RWPE2 (cell line): ENCODE data around the gene KLF15.
A peak's percentile ranks its signal among the peaks of the same experiment; 100 is the strongest.

Experiments used
- ATAC-seq: fragments of 200-7000 bp; cut with Tn5 transposase; 3 replicates; pipeline ENCODE4 v1.9.1; 2021; ENCODE audit warnings: low read depth
- DNase-seq: peaks from one replicate; pipeline ENCODE4 v3.0.0-alpha.2; 2020; ENCODE audit warnings: low spot score
- H3K27ac ChIP-seq: fragments of 450-650 bp; 2 replicates; pipeline ENCODE4 v1.5.1; 2017; ENCODE audit warnings: mild to moderate bottlenecking; ENCODE audit not compliant: poor library complexity, severe bottlenecking
- H3K27me3 ChIP-seq: fragments of 250-450 bp; sonication (Bioruptor Pico); 2 replicates; pipeline ENCODE4 v1.5.1; 2021; ENCODE audit warnings: mild to moderate bottlenecking, moderate library complexity; ENCODE audit not compliant: insufficient read depth, poor library complexity, severe bottlenecking
- H3K36me3 ChIP-seq: fragments of 250-450 bp; sonication (Bioruptor Pico); 2 replicates; pipeline ENCODE4 v1.5.1; 2020; ENCODE audit warnings: low read depth, mild to moderate bottlenecking, moderate library complexity
- H3K4me1 ChIP-seq: fragments of 250-450 bp; sonication (Bioruptor Pico); 2 replicates; pipeline ENCODE4 v1.5.1; 2021; ENCODE audit warnings: mild to moderate bottlenecking, moderate library complexity; ENCODE audit not compliant: insufficient read depth, poor library complexity, severe bottlenecking
- H3K4me3 ChIP-seq: fragments of 250-450 bp; sonication (Bioruptor Pico); 2 replicates; pipeline ENCODE4 v1.5.1; 2021; ENCODE audit warnings: mild to moderate bottlenecking, moderate library complexity; ENCODE audit not compliant: severe bottlenecking
- H3K9me3 ChIP-seq: fragments of 250-450 bp; sonication (Bioruptor Pico); 2 replicates; pipeline ENCODE4 v1.5.1; 2021; ENCODE audit warnings: mild to moderate bottlenecking, moderate library complexity; ENCODE audit not compliant: severe bottlenecking
- TF ChIP-seq, protein P1 (sequence below): fragments of 450-650 bp; IDR thresholded peaks from one replicate; pipeline ENCODE4 v1.5.1; 2017; ENCODE audit warnings: mild to moderate bottlenecking, moderate library complexity; ENCODE audit not compliant: poor library complexity, severe bottlenecking

KLF15 gene

DNA sequence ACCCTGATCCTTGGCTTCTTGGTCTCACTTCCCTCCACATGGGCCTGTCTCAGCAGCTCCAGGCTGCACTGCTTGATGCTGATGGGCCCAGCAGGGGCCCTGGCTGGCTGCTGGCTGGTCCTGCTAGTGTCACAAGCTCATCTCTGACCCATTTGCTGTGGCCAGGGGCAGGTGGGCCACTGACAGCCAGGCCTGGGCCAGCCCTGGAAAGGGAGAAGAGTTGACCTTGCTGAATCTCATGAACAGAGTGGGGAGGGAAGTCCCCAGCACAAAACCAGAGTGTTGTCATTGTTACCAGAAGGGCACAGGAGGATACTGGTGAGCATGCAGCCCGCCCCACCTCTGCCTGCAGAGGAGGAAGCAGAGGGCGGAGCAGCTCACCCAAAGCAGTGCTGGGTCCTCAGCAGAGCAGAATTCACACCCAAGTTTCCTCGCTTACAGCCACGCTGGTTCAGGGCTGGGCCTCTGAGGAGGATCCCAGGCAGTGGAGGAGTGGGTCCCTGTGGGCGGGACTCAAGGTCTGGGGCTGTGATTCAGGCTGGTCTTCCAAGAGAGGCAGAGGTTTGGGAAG, 7.6 kb upstream of the KLF15 start:
- no peaks in the 10 kb centered on the region for H3K4me1 ChIP-seq
- no peaks in the 10 kb centered on the region for H3K9me3 ChIP-seq
- DNase-seq (peak; percentile 23), ATAC-seq (no peak)
- no peak overlapping the region for H3K4me3 ChIP-seq
- TF ChIP-seq, protein P1, sequence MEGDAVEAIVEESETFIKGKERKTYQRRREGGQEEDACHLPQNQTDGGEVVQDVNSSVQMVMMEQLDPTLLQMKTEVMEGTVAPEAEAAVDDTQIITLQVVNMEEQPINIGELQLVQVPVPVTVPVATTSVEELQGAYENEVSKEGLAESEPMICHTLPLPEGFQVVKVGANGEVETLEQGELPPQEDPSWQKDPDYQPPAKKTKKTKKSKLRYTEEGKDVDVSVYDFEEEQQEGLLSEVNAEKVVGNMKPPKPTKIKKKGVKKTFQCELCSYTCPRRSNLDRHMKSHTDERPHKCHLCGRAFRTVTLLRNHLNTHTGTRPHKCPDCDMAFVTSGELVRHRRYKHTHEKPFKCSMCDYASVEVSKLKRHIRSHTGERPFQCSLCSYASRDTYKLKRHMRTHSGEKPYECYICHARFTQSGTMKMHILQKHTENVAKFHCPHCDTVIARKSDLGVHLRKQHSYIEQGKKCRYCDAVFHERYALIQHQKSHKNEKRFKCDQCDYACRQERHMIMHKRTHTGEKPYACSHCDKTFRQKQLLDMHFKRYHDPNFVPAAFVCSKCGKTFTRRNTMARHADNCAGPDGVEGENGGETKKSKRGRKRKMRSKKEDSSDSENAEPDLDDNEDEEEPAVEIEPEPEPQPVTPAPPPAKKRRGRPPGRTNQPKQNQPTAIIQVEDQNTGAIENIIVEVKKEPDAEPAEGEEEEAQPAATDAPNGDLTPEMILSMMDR = no peak
- no peaks in the 10 kb centered on the region for H3K27me3 ChIP-seq
- no peaks in the 10 kb centered on the region for H3K36me3 ChIP-seq
- H3K27ac ChIP-seq = no peak overlapping the region

DNA sequence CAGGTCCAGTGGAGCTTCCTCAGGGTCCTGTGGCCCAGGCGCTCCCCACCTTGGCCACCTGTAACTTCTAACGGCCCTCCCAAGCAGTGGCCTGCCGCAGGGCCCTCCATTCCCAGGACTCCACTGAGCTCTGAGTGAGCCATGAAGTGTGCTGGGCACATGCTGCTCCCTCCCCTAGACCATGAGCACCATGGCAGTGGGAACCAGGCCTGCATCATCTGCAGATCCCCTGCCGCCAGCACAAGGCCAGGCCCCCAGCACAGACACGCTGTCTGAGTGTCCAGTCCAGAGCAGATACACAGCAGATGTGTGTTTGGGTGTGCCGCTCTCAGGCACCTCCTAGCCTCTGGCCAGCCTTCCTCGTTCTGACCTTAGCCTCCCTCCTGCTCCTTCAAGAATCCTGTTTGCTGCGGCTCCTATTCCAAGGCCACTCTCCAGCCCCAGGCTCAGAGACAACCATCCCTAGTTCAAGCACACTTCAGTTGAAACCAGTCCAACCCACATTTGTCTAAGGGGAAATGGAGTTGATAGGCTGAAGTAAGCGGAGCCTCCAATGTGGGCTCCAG, 7.0 kb upstream of the KLF15 start:
- Histone ChIP-seq H3K4me3 (no peak overlapping the region), H3K4me1 (no peaks in the 10 kb centered on the region), H3K9me3 (no peaks in the 10 kb centered on the region), H3K27ac (no peak overlapping the region), H3K36me3 (no peaks in the 10 kb centered on the region), H3K27me3 (no peaks in the 10 kb centered on the region)
- TF ChIP-seq, protein P1 = no peak
- DNase-seq = peak; percentile 31
- ATAC-seq = no peak

DNA sequence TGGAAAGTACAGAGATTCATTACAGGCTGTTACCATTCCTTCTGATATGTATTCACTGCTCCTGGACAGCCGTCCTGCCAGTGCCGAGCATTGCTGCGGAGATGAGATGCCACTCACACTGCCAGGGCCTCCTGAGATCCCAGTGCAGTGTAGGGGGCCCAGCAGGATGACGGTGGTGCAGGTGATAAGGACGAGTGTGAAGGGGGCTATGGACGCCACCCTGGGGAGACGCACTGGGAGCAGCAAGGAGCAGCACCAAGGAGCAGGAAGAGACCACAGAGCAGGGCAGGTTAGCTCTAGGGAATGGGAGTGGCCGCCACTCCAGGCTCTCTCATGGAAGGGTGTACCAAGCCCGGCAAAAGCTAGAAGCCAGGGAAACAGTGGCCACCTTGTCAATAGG, 4.0 kb upstream of the KLF15 start:
- DNase-seq (peak; percentile 29), ATAC-seq (no peak)
- TF ChIP-seq, protein P1 = no peak
- Histone ChIP-seq H3K4me1 (no peaks in the 10 kb centered on the region), H3K9me3 (no peaks in the 10 kb centered on the region), H3K27ac (no peak overlapping the region), H3K27me3 (peaks cover 21% of the 10 kb centered on the region), H3K4me3 (no peak overlapping the region), H3K36me3 (no peaks in the 10 kb centered on the region)

DNA sequence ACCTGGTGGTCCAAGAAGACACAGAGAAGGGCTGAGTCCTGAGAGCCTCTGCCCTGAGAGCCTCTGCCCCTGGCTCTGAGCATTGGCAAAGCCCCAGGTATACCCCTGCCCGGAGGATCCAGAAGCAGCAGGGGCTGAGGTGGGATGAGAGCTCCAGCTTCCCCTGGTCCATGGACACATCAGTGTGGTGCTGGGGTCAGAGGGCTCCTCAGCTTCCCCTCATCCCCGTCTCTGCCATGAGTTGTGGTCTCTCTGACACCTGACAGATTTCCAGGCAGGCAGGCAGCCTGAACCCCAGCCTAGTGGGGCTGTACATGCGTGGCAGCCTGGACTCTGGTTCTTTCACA, 3.5 kb upstream of the KLF15 start:
- Histone ChIP-seq H3K9me3 (no peaks in the 10 kb centered on the region), H3K27me3 (peaks cover 26% of the 10 kb centered on the region), H3K27ac (no peak overlapping the region), H3K4me1 (no peaks in the 10 kb centered on the region), H3K4me3 (no peak overlapping the region), H3K36me3 (no peaks in the 10 kb centered on the region)
- DNase-seq (no peak), ATAC-seq (no peak)
- TF ChIP-seq, protein P1 = no peak

DNA sequence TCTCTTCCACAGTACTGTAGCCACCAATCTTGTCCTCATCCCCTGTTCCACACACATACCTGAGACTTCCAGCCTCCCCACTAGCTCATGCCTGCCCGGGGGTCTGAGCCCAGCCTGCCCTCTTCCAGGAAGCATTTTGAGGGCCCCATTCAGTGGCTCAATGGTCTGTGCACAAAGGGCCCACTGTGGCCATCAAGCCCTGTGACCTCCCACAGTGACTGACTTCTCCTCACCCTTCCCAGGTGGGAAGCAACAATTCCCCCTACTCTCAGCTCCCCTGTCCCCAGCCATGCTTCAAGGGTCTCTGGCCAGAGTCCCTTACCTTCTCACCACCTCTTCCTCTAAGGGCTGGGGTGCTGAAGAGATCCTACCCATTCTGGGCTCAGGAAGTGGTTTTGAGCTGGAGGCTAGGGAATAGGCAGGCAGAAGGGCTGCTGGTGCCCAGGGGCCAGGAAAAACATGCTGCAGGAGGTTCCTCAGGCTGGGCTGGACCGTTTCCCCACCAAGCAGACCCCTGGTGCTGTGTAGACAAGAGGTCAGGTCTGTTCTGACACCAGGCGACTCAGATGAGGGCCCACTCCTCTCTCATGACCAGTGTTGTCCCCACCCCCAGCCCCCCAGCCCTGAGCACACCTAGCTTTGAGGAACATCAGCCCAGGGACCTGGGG, 3.0 kb upstream of the KLF15 start:
- TF ChIP-seq, protein P1 = no peak
- Histone ChIP-seq H3K4me1 (no peaks in the 10 kb centered on the region), H3K27ac (no peak overlapping the region), H3K9me3 (no peaks in the 10 kb centered on the region), H3K27me3 (peaks cover 31% of the 10 kb centered on the region), H3K36me3 (no peaks in the 10 kb centered on the region), H3K4me3 (no peak overlapping the region)
- ATAC-seq = no peak
- peak; percentile 33 for DNase-seq
